Measurements from ENCODE around the gene CHN2.

The CHN2 gene

DNA sequence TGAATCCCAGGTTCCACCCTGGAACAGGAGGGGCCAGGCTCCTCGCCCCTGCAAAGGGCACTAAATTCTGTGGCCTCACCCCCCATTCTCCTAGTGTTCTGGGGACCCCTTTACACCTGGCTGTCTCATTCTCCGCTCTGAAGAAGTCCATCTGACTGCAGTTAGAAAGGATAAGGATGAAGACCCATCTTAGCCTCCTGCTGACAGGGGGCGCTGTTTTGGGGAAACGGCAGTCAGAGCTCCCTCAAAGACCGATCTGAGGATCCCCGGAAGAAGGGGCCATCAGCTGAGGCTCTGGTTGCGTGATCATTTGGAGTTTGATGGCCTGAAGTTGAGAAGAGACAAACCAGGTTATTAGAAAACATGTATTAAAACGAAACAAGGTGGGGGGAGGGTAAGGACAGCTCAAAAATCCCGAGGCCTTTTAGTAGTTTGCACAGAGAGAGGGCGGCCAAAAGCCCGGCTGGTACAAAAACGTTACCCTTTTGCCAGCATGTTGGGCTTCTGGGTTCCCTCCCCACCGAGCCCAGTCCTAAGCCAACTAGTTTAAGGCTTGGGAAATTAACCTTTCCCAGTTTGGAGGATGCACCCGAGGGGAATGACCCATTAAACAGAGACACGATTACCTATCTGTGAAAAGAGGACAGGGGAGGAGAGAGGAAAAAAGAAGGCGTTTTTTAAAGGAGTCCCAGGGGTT, 102.8 kb downstream of the CHN2 start:
- no CpG with 5 or more reads among the region's 16 CpGs for WGBS (ENCODE audit: extremely low coverage, insufficient coverage, low lambda C conversion rate)
- Histone ChIP-seq H3K79me2 (ENCODE audit: control insufficient read depth, insufficient read depth, low read length) (no peaks in the 10 kb centered on the region), H3K56ac (ENCODE audit: low read length) (no peak overlapping the region), H3K4ac (ENCODE audit: low read depth, low read length) (no peak overlapping the region), H3K18ac (ENCODE audit: low read length) (no peak overlapping the region), H2BK120ac (ENCODE audit: low read depth, low read length) (no peak overlapping the region), H2BK15ac (replicated peaks; ENCODE audit: low read depth) (no peak overlapping the region), H3K4me2 (ENCODE audit: low read length) (no peak overlapping the region), H3K27me3 (ENCODE audit: insufficient read depth, low read length, poor library complexity) (no peaks in the 10 kb centered on the region), H3K79me1 (ENCODE audit: low read length) (no peaks in the 10 kb centered on the region), H3K36me3 (ENCODE audit: control insufficient read depth, insufficient read depth, low read length) (no peaks in the 10 kb centered on the region), H2BK5ac (ENCODE audit: low read length) (no peak overlapping the region), H3K23ac (ENCODE audit: low read length) (no peak overlapping the region), H3K9ac (ENCODE audit: low read length) (no peak overlapping the region), H4K5ac (ENCODE audit: low read length) (no peak overlapping the region), H3K27ac (ENCODE audit: low read depth, low read length) (no peak overlapping the region), H4K8ac (ENCODE audit: low read depth, low read length) (no peak overlapping the region), H2AK5ac (ENCODE audit: low read length) (no peak overlapping the region), H3K4me1 (ENCODE audit: control insufficient read depth, low read depth, low read length) (no peaks in the 10 kb centered on the region), H3K4me3 (ENCODE audit: low read length) (no peak overlapping the region)
- peak; percentile 60 for DNase-seq

DNA sequence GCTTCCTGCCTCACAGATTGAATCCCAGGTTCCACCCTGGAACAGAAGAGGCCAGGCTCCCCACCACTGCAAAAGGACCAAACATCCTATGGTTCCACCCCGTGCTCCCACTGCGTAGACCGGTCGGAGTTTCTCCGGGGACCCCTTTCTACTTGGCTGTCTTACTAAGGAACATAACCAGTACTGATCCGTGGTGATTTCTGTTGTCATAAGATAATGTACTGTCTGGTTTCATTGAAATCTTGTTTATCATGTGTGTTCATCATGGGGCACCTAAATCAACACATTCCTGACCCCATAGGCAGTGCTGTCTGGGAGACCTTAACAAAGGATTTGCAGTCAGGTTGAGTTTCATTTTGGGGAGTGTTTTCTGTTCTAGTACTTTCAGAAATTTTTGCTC, 104.5 kb downstream of the CHN2 start:
- no peak for DNase-seq
- H4K5ac ChIP-seq (ENCODE audit: low read length): no peak overlapping the region
- no peak overlapping the region for H3K4me3 ChIP-seq (ENCODE audit: low read length)
- H3K79me1 ChIP-seq (ENCODE audit: low read length): no peaks in the 10 kb centered on the region
- no peaks in the 10 kb centered on the region for H3K27me3 ChIP-seq (ENCODE audit: insufficient read depth, low read length, poor library complexity)
- no CpG with 5 or more reads among the region's 6 CpGs for WGBS (ENCODE audit: extremely low coverage, insufficient coverage, low lambda C conversion rate)
- no peak overlapping the region for H3K4ac ChIP-seq (ENCODE audit: low read depth, low read length)
- H3K79me2 ChIP-seq (ENCODE audit: control insufficient read depth, insufficient read depth, low read length): no peaks in the 10 kb centered on the region
- H3K56ac ChIP-seq (ENCODE audit: low read length): no peak overlapping the region
- no peak overlapping the region for H3K9ac ChIP-seq (ENCODE audit: low read length)
- H3K18ac ChIP-seq (ENCODE audit: low read length): no peak overlapping the region
- H2BK120ac ChIP-seq (ENCODE audit: low read depth, low read length): no peak overlapping the region
- H3K36me3 ChIP-seq (ENCODE audit: control insufficient read depth, insufficient read depth, low read length): no peaks in the 10 kb centered on the region
- no peak overlapping the region for H3K23ac ChIP-seq (ENCODE audit: low read length)
- H3K27ac ChIP-seq (ENCODE audit: low read depth, low read length): no peak overlapping the region
- H2AK5ac ChIP-seq (ENCODE audit: low read length): no peak overlapping the region
- H3K4me1 ChIP-seq (ENCODE audit: control insufficient read depth, low read depth, low read length): no peaks in the 10 kb centered on the region
- no peak overlapping the region for H4K8ac ChIP-seq (ENCODE audit: low read depth, low read length)
- H2BK5ac ChIP-seq (ENCODE audit: low read length): no peak overlapping the region
- H3K4me2 ChIP-seq (ENCODE audit: low read length): no peak overlapping the region
- no peak overlapping the region for H2BK15ac ChIP-seq (replicated peaks; ENCODE audit: low read depth)

DNA sequence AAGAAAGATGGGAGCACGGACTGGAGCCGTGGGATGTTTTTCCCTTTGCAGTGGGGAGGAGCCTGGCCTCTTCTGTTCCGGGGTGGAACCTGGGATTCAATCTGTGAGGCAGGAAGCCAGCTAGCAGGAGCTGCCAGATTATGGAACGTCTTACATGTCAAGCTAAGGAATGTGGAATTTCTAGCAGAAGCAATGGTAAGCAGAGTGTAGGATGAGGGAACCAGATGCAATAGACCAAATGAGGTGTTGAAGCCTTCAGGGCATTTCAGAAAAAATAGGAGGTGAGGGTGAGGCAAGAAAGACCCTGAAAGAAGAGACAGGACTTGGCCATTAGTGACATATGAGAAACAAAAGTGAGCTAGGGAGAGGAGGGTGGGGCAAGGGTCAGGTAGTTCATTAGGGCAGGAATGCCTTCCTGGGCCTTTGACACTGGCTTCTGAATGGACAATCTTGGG, 105.5 kb downstream of the CHN2 start:
- no peak overlapping the region for H3K4me2 ChIP-seq (ENCODE audit: low read length)
- peak; percentile 76 for DNase-seq
- no CpG with 5 or more reads among the region's 4 CpGs for WGBS (ENCODE audit: extremely low coverage, insufficient coverage, low lambda C conversion rate)
- no peaks in the 10 kb centered on the region for H3K4me1 ChIP-seq (ENCODE audit: control insufficient read depth, low read depth, low read length)
- H2AK5ac ChIP-seq (ENCODE audit: low read length): no peak overlapping the region
- no peaks in the 10 kb centered on the region for H3K36me3 ChIP-seq (ENCODE audit: control insufficient read depth, insufficient read depth, low read length)
- H2BK5ac ChIP-seq (ENCODE audit: low read length): no peak overlapping the region
- H3K27me3 ChIP-seq (ENCODE audit: insufficient read depth, low read length, poor library complexity): no peaks in the 10 kb centered on the region
- H3K79me1 ChIP-seq (ENCODE audit: low read length): no peaks in the 10 kb centered on the region
- H4K8ac ChIP-seq (ENCODE audit: low read depth, low read length): no peak overlapping the region
- no peak overlapping the region for H3K18ac ChIP-seq (ENCODE audit: low read length)
- H4K5ac ChIP-seq (ENCODE audit: low read length): no peak overlapping the region
- H3K27ac ChIP-seq (ENCODE audit: low read depth, low read length): no peak overlapping the region
- no peak overlapping the region for H3K23ac ChIP-seq (ENCODE audit: low read length)
- no peak overlapping the region for H3K4me3 ChIP-seq (ENCODE audit: low read length)
- H3K4ac ChIP-seq (ENCODE audit: low read depth, low read length): no peak overlapping the region
- H3K56ac ChIP-seq (ENCODE audit: low read length): no peak overlapping the region
- no peak overlapping the region for H2BK120ac ChIP-seq (ENCODE audit: low read depth, low read length)
- no peak overlapping the region for H2BK15ac ChIP-seq (replicated peaks; ENCODE audit: low read depth)
- H3K9ac ChIP-seq (ENCODE audit: low read length): no peak overlapping the region
- H3K79me2 ChIP-seq (ENCODE audit: control insufficient read depth, insufficient read depth, low read length): no peaks in the 10 kb centered on the region

DNA sequence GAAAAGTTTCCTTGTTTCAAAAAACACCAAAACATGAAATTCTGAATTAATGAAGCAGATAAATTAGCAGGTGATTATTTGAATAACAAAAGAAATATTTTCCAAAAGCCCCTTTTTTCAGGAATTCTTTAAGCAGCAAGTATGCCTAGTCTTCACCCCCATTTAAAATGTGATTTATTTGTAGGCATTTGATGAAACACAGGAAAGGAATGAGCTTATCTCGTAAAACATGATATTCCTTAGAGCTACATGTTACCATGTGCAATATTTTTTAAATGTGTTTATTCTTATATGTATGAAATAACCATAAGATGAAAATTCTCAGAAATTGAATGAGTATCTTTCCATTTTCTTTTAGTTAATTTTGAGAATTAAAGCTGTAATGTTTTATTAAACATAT, 106.1 kb downstream of the CHN2 start:
- Histone ChIP-seq H4K5ac (ENCODE audit: low read length) (no peak overlapping the region), H3K4me2 (ENCODE audit: low read length) (no peak overlapping the region), H3K36me3 (ENCODE audit: control insufficient read depth, insufficient read depth, low read length) (no peaks in the 10 kb centered on the region), H2AK5ac (ENCODE audit: low read length) (no peak overlapping the region), H3K79me2 (ENCODE audit: control insufficient read depth, insufficient read depth, low read length) (no peaks in the 10 kb centered on the region), H2BK120ac (ENCODE audit: low read depth, low read length) (no peak overlapping the region), H3K4ac (ENCODE audit: low read depth, low read length) (no peak overlapping the region), H3K4me3 (ENCODE audit: low read length) (no peak overlapping the region), H2BK15ac (replicated peaks; ENCODE audit: low read depth) (no peak overlapping the region), H3K56ac (ENCODE audit: low read length) (no peak overlapping the region), H3K27ac (ENCODE audit: low read depth, low read length) (no peak overlapping the region), H3K18ac (ENCODE audit: low read length) (no peak overlapping the region), H4K8ac (ENCODE audit: low read depth, low read length) (no peak overlapping the region), H3K4me1 (ENCODE audit: control insufficient read depth, low read depth, low read length) (no peaks in the 10 kb centered on the region), H2BK5ac (ENCODE audit: low read length) (no peak overlapping the region), H3K9ac (ENCODE audit: low read length) (no peak overlapping the region), H3K27me3 (ENCODE audit: insufficient read depth, low read length, poor library complexity) (no peaks in the 10 kb centered on the region), H3K23ac (ENCODE audit: low read length) (no peak overlapping the region), H3K79me1 (ENCODE audit: low read length) (no peaks in the 10 kb centered on the region)
- no peak for DNase-seq
- WGBS (ENCODE audit: extremely low coverage, insufficient coverage, low lambda C conversion rate): no CpG with 5 or more reads among the region's 1 CpG

DNA sequence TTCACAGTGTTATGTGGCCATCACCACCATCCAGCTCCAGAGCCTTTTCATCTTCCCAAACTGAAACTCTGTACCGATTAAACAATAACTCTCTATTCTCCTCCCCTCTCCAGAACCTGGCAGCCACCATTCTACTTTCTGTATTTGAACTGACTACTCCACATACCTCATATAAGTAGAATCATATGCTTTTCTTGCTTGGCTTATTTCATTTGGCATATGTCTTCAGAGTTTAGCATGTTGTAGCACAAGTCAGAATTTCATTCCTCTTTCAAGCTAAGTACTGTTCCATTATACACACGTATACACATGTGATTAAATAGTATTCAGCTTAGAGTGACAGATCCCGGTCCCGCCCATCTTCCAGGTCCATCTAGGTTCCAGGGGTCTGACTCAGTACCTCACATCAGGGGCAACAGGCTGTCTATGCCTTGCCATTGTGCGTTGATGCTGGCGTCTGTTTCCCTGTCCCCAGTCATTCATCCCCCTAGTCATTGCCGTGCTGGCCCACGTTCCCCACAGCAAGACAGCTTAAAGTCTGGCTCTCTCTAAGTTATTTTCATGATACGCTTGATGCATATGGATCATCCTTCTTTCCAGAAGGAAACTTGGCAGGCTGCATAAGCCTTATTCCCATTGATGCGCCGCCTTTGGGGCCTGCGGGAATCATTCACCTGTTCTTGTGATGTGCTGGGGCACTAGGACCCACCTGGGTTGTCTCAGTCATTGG, 108.3 kb downstream of the CHN2 start:
- Histone ChIP-seq H3K4ac (ENCODE audit: low read depth, low read length) (no peak overlapping the region), H2AK5ac (ENCODE audit: low read length) (no peak overlapping the region), H3K79me1 (ENCODE audit: low read length) (no peaks in the 10 kb centered on the region), H3K36me3 (ENCODE audit: control insufficient read depth, insufficient read depth, low read length) (no peaks in the 10 kb centered on the region), H3K18ac (ENCODE audit: low read length) (no peak overlapping the region), H3K4me1 (ENCODE audit: control insufficient read depth, low read depth, low read length) (peaks cover 2% of the 10 kb centered on the region), H3K23ac (ENCODE audit: low read length) (no peak overlapping the region), H4K5ac (ENCODE audit: low read length) (no peak overlapping the region), H2BK15ac (replicated peaks; ENCODE audit: low read depth) (no peak overlapping the region), H3K27me3 (ENCODE audit: insufficient read depth, low read length, poor library complexity) (no peaks in the 10 kb centered on the region), H3K79me2 (ENCODE audit: control insufficient read depth, insufficient read depth, low read length) (no peaks in the 10 kb centered on the region), H4K8ac (ENCODE audit: low read depth, low read length) (no peak overlapping the region), H3K56ac (ENCODE audit: low read length) (no peak overlapping the region), H2BK120ac (ENCODE audit: low read depth, low read length) (no peak overlapping the region), H3K4me3 (ENCODE audit: low read length) (no peak overlapping the region), H3K4me2 (ENCODE audit: low read length) (no peak overlapping the region), H3K9ac (ENCODE audit: low read length) (no peak overlapping the region), H2BK5ac (ENCODE audit: low read length) (no peak overlapping the region), H3K27ac (ENCODE audit: low read depth, low read length) (no peak overlapping the region)
- no peak for DNase-seq
- no CpG with 5 or more reads among the region's 12 CpGs for WGBS (ENCODE audit: extremely low coverage, insufficient coverage, low lambda C conversion rate)

All from mesendoderm (in vitro differentiated cells).